Breast epithelium (tissue), 4 donors: ENCODE data around the gene GRM4. TPM values are rescaled to one million over a fixed set of nuclear protein-coding genes. Genes with fewer than 3 reads are reported as not detected.

Source experiments
- DNase-seq, 2 donors: peaks; one replicate each; pipeline ENCODE4 v3.0.0-alpha.2; 2019; ENCODE audit warnings: low spot score in 2 of 2
- H3K27ac ChIP-seq, 2 donors: fragments of 200-600 bp; sonication (generic) in 1 of 2; one replicate each; pipeline ENCODE4 v1.5.1; 2016 to 2019; ENCODE audit warnings: mild to moderate bottlenecking in 1 of 2
- H3K27me3 ChIP-seq, 2 donors: fragments of 200-600 bp; sonication (generic) in 1 of 2; one replicate each; pipeline versions ENCODE4 v1.5.1 to v1.6.0; 2017 to 2019; ENCODE audit warnings: control low read depth in 1 of 2, mild to moderate bottlenecking in 1 of 2
- H3K36me3 ChIP-seq: fragments of 200-600 bp; one replicate; pipeline ENCODE4 v1.5.1; 2019
- H3K4me1 ChIP-seq, 2 donors: fragments of 200-600 bp; sonication (generic); one replicate each; pipeline ENCODE4 v1.5.1; 2016 to 2019; ENCODE audit warnings: control low read depth in 1 of 2
- H3K4me3 ChIP-seq, 3 donors: fragments of 200-600 bp; sonication (generic); 1 replicate in 2 of 3; 2 replicates in 1 of 3; pipeline ENCODE4 v1.5.1; 2016 to 2019; ENCODE audit warnings: mild to moderate bottlenecking in 3 of 3, moderate library complexity in 2 of 3
- H3K9me3 ChIP-seq, 2 donors: fragments of 200-600 bp; sonication (generic) in 1 of 2; one replicate each; pipeline ENCODE4 v1.5.1; 2016 to 2019; ENCODE audit warnings: control low read depth in 1 of 2
- CTCF ChIP-seq, 3 donors: fragments of 450-650 bp; IDR thresholded peaks; one replicate each; pipeline ENCODE4 v1.5.1; 2016 to 2017; ENCODE audit warnings: antibody characterized with exemption in 3 of 3, mild to moderate bottlenecking in 3 of 3, moderate library complexity in 3 of 3
- POLR2A ChIP-seq: fragments of 450-650 bp; IDR thresholded peaks from one replicate; pipeline ENCODE4 v1.6.1; 2016; ENCODE audit warnings: antibody characterized with exemption, mild to moderate bottlenecking, moderate library complexity
- POLR2AphosphoS5 ChIP-seq, 3 donors: sonication (generic); formaldehyde crosslinking; IDR thresholded peaks; one replicate each; pipeline ENCODE4 v1.6.1; 2017; ENCODE audit warnings: antibody characterized with exemption in 3 of 3
- intact Hi-C: fragments of 100-400 bp; cut with DNase I; formaldehyde crosslinking; loops from one replicate; pipeline ENCODE4 v1.15.1; 2023; ENCODE audit warnings: low total_unique reads
- total RNA-seq, 3 donors: library from RNA; depleted of rRNA; stranded (reverse); fragments of >200 nt; gene quantifications; one replicate each; pipeline ENCODE4 v1.1.0, GENCODE V29; 2016

The GRM4 gene
- total RNA-seq, 3 donors from 2014 or later: not detected

- peak in 1 of 2 donors; percentile 63 for DNase-seq
- no peak for TF ChIP-seq CTCF (IDR thresholded peaks at IDR 0.05)
- no peak for TF ChIP-seq POLR2AphosphoS5 (IDR thresholded peaks at IDR 0.05)
- TF ChIP-seq POLR2A: no peak
- Histone ChIP-seq H3K9me3 (no peaks in the 10 kb centered on the region), H3K36me3 (no peaks in the 10 kb centered on the region), H3K4me3 (peak overlapping the region; percentile 13 to 56 (median 20)), H3K27ac (peak overlapping the region in 1 of 2 donors; percentile 66), H3K4me1 (no peaks in the 10 kb centered on the region), H3K27me3 (peaks cover 0 to 4% of the 10 kb centered on the region in 2 donors)
- intact Hi-C loops: no loop called here
These were observed 89.4 kb downstream of the GRM4 start for GRCh38 chr6:34056305-34057108.

- TF ChIP-seq POLR2A (no peak), POLR2AphosphoS5 (IDR thresholded peaks at IDR 0.05) (no peak), CTCF (IDR thresholded peaks at IDR 0.05) (peak; percentile 13 to 59 (median 41))
- H3K27ac ChIP-seq: no peak overlapping the region
- H3K27me3 ChIP-seq: no peaks in the 10 kb centered on the region
- no peaks in the 10 kb centered on the region for H3K36me3 ChIP-seq
- H3K4me1 ChIP-seq: no peaks in the 10 kb centered on the region
- H3K9me3 ChIP-seq: no peaks in the 10 kb centered on the region
- no peak overlapping the region for H3K4me3 ChIP-seq
- peak in 1 of 2 donors; percentile 20 for DNase-seq
- intact Hi-C loops: no loop called here
These were observed 90.5 kb downstream of the GRM4 start for GRCh38 chr6:34055223-34055933.

GRCh38 chr6:34053721-34054120 is 92.2 kb downstream of the GRM4 start:
- no peak for DNase-seq
- H3K36me3 ChIP-seq: no peaks in the 10 kb centered on the region
- intact Hi-C loops: loop anchor here (5.0 kb wide), 1 partner anchor 349 kb away; no protein-coding TSS in a partner anchor
- no peaks in the 10 kb centered on the region for H3K9me3 ChIP-seq
- H3K4me3 ChIP-seq: no peak overlapping the region
- H3K27ac ChIP-seq: no peak overlapping the region
- TF ChIP-seq CTCF (IDR thresholded peaks at IDR 0.05) (no peak), POLR2A (no peak), POLR2AphosphoS5 (IDR thresholded peaks at IDR 0.05) (no peak)
- H3K4me1 ChIP-seq: no peaks in the 10 kb centered on the region
- no peaks in the 10 kb centered on the region for H3K27me3 ChIP-seq

GRCh38 chr6:34052918-34053608 is 92.8 kb downstream of the GRM4 start:
- Histone ChIP-seq H3K4me3 (no peak overlapping the region), H3K36me3 (no peaks in the 10 kb centered on the region), H3K9me3 (no peaks in the 10 kb centered on the region), H3K27ac (no peak overlapping the region), H3K27me3 (no peaks in the 10 kb centered on the region), H3K4me1 (no peaks in the 10 kb centered on the region)
- intact Hi-C loops: loop anchor here (5.0 kb wide), 1 partner anchor 349 kb away; no protein-coding TSS in a partner anchor
- TF ChIP-seq POLR2A (no peak), CTCF (IDR thresholded peaks at IDR 0.05) (no peak), POLR2AphosphoS5 (IDR thresholded peaks at IDR 0.05) (no peak)
- no peak for DNase-seq
